RWPE2 (cell line): Measurements from ENCODE around the gene CUL1.

ENCODE experiments used
- ATAC-seq: fragments of 200-7000 bp; cut with Tn5 transposase; 3 replicates; pipeline ENCODE4 v1.9.1; 2021; ENCODE audit warnings: low read depth
- DNase-seq: peaks from one replicate; pipeline ENCODE4 v3.0.0-alpha.2; 2020; ENCODE audit warnings: low spot score
- H3K27ac ChIP-seq: fragments of 450-650 bp; 2 replicates; pipeline ENCODE4 v1.5.1; 2017; ENCODE audit warnings: mild to moderate bottlenecking; ENCODE audit not compliant: poor library complexity, severe bottlenecking
- H3K27me3 ChIP-seq: fragments of 250-450 bp; sonication (Bioruptor Pico); 2 replicates; pipeline ENCODE4 v1.5.1; 2021; ENCODE audit warnings: mild to moderate bottlenecking, moderate library complexity; ENCODE audit not compliant: insufficient read depth, poor library complexity, severe bottlenecking
- H3K36me3 ChIP-seq: fragments of 250-450 bp; sonication (Bioruptor Pico); 2 replicates; pipeline ENCODE4 v1.5.1; 2020; ENCODE audit warnings: low read depth, mild to moderate bottlenecking, moderate library complexity
- H3K4me1 ChIP-seq: fragments of 250-450 bp; sonication (Bioruptor Pico); 2 replicates; pipeline ENCODE4 v1.5.1; 2021; ENCODE audit warnings: mild to moderate bottlenecking, moderate library complexity; ENCODE audit not compliant: insufficient read depth, poor library complexity, severe bottlenecking
- H3K4me3 ChIP-seq: fragments of 250-450 bp; sonication (Bioruptor Pico); 2 replicates; pipeline ENCODE4 v1.5.1; 2021; ENCODE audit warnings: mild to moderate bottlenecking, moderate library complexity; ENCODE audit not compliant: severe bottlenecking
- H3K9me3 ChIP-seq: fragments of 250-450 bp; sonication (Bioruptor Pico); 2 replicates; pipeline ENCODE4 v1.5.1; 2021; ENCODE audit warnings: mild to moderate bottlenecking, moderate library complexity; ENCODE audit not compliant: severe bottlenecking
- CTCF ChIP-seq: fragments of 450-650 bp; IDR thresholded peaks from one replicate; pipeline ENCODE4 v1.5.1; 2017; ENCODE audit warnings: mild to moderate bottlenecking, moderate library complexity; ENCODE audit not compliant: poor library complexity, severe bottlenecking

CUL1 gene

DNA sequence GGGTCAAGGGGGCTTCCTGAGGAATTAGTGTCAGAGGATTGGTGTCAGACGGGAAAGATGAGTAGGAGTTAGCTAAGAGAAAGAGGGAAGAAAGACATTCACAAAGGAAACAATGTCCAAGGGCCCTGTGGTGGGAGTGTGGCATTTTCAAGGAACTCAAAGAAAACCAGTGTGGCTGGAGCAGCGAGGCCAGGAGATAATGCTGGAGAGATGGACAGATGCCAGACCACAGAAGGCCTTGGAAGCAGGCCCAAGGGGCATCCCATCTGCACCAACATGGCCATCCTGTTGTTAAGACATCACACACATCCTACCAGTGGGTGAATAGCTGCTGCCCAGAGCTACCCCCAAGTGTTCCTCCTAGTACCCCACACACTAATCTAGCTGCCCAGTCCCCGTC lies 36.1 kb upstream of the CUL1 start:
- H3K9me3 ChIP-seq = no peaks in the 10 kb centered on the region
- no peak overlapping the region for H3K27ac ChIP-seq
- H3K27me3 ChIP-seq = no peaks in the 10 kb centered on the region
- TF ChIP-seq CTCF = no peak
- H3K4me1 ChIP-seq = no peaks in the 10 kb centered on the region
- no peak overlapping the region for H3K4me3 ChIP-seq
- H3K36me3 ChIP-seq = no peaks in the 10 kb centered on the region
- DNase-seq = no peak
- ATAC-seq = no peak

DNA sequence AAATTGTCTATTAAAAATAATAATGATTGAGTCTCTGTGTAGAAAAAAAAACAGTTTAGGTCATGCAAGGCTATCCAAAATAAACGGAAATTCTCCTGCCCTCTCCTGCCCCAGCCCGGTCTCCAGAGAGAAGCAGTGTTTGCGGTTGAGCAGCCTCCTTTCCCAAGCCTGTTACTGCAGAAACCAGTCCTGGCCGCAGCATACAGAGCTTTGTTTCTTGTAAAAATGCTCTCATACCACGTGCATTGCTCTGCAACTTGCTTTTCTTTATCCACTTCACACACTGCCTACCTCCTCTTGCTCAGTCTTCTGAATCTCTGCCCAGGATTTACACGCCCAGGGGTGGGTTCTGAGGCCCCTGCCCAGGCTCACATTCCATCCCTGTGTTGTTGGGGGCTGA lies 34.4 kb upstream of the CUL1 start:
- H3K9me3 ChIP-seq = no peaks in the 10 kb centered on the region
- DNase-seq (no peak), ATAC-seq (no peak; the same call in 2 of the 3 replicates)
- no peaks in the 10 kb centered on the region for H3K36me3 ChIP-seq
- H3K27ac ChIP-seq = no peak overlapping the region
- H3K4me1 ChIP-seq = no peaks in the 10 kb centered on the region
- no peak overlapping the region for H3K4me3 ChIP-seq
- no peak for TF ChIP-seq CTCF
- H3K27me3 ChIP-seq = no peaks in the 10 kb centered on the region

GRCh38 chr7:148665221-148665620 lies 33.5 kb upstream of the CUL1 start:
- no peaks in the 10 kb centered on the region for H3K4me1 ChIP-seq
- H3K27ac ChIP-seq = no peak overlapping the region
- no peaks in the 10 kb centered on the region for H3K9me3 ChIP-seq
- H3K27me3 ChIP-seq = no peaks in the 10 kb centered on the region
- TF ChIP-seq CTCF = no peak
- DNase-seq = no peak
- H3K4me3 ChIP-seq = no peak overlapping the region
- no peaks in the 10 kb centered on the region for H3K36me3 ChIP-seq
- ATAC-seq = no peak

DNA sequence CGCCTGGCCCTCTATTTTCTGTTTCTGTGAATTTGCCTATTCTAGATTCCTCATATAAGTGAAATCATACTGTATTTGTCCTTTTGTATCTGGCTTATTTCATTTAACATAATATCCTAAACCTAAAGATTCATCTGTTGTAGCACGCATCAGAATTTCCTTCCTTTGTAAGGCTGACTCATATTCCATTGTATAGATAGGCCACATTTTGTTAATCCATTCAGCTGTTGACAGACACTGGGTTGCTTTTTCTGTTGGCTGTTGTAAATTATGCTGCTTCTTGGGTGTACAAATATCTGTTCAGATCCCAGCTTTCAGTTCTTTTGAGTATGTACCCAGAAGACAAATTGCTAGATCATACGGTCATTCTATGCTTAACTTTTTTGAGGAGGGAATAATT lies 28.8 kb upstream of the CUL1 start:
- no peaks in the 10 kb centered on the region for H3K4me1 ChIP-seq
- H3K27me3 ChIP-seq = no peaks in the 10 kb centered on the region
- no peak overlapping the region for H3K4me3 ChIP-seq
- H3K9me3 ChIP-seq = no peaks in the 10 kb centered on the region
- H3K27ac ChIP-seq = no peak overlapping the region
- H3K36me3 ChIP-seq = no peaks in the 10 kb centered on the region
- ATAC-seq (0 out of 3 replicates have a peak, but pooled peaks have one; percentile 42), DNase-seq (no peak)
- TF ChIP-seq CTCF = no peak

- ATAC-seq (no peak), DNase-seq (no peak)
- H3K36me3 ChIP-seq = no peaks in the 10 kb centered on the region
- TF ChIP-seq CTCF = no peak
- H3K27ac ChIP-seq = no peak overlapping the region
- H3K4me1 ChIP-seq = no peaks in the 10 kb centered on the region
- H3K27me3 ChIP-seq = no peaks in the 10 kb centered on the region
- H3K4me3 ChIP-seq = no peak overlapping the region
- H3K9me3 ChIP-seq = no peaks in the 10 kb centered on the region
Observed at GRCh38 chr7:148670374-148670773, 28.3 kb upstream of the CUL1 start.
